ENCODE results near the gene UBE2F.
A peak's percentile ranks its signal among the peaks of the same experiment; 100 is the strongest.
"Not testable (repeated sequence)": the region's sequence is repeated elsewhere in the genome, so short reads cannot be mapped to it uniquely, and the experiment has no call there.

The UBE2F gene

DNA sequence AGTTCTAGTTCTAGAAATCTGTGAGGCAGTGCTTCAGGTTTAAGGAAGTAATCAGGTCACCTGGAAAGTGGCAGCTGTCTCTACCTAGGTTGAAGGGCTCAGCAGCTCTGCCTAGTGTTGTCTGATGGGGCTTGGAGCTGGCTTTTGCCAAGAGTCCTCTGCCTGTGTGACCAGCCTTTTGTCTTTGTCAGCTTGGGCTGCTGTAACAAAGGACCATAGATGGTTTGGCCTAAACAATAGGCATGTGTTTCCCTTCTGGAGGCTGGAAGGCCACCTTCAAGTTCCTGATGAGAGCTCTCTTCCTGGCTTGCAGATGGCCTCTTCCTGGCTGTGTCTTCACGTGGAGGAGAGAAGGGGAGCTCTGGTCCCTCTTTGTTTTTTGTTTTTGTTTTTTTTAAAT is 13.3 kb downstream of the UBE2F start:
- no peak for DNase-seq (ENCODE audit: low read depth)

DNA sequence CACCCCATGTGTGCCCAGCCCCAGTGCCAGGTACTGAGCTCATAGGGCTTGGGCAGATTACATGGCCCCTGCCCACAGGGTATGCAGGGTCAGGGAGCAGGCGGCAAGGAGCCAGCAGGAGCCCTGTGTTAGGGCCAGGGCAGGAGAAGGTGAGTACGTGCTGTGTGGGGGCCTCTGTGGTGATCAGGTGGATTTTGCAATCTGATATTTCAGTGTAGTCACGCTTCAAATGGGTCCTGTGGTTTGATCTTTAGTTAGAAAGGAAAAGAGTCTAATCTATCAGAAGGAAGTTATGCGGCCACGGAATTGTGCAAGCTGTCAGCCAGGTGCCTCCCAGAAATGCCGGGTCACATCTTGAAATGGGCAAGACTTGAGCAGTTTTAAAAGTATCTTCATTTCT is 13.9 kb downstream of the UBE2F start:
- DNase-seq (ENCODE audit: low read depth) = no peak

DNA sequence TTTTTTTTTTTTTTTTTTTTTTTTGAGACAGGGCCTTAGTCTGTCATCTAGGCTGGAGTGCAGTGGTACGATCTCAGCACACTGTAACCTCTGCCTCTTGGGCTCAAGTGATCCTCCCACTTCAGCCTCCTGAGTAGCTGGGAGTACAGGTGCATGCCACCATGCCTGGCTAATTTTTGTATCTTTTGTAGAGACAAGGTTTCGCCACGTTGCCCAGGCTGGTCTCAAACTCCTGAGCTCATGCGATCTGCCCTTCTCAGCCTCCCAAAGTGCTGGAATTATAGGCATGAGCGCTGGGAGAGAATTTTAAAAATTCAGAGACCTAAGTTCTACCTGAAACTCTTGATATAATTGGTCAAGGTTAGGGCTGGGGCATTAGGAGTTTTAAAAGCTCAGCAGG is 14.8 kb downstream of the UBE2F start:
- not testable (repeated sequence) for DNase-seq (ENCODE audit: low read depth)

DNA sequence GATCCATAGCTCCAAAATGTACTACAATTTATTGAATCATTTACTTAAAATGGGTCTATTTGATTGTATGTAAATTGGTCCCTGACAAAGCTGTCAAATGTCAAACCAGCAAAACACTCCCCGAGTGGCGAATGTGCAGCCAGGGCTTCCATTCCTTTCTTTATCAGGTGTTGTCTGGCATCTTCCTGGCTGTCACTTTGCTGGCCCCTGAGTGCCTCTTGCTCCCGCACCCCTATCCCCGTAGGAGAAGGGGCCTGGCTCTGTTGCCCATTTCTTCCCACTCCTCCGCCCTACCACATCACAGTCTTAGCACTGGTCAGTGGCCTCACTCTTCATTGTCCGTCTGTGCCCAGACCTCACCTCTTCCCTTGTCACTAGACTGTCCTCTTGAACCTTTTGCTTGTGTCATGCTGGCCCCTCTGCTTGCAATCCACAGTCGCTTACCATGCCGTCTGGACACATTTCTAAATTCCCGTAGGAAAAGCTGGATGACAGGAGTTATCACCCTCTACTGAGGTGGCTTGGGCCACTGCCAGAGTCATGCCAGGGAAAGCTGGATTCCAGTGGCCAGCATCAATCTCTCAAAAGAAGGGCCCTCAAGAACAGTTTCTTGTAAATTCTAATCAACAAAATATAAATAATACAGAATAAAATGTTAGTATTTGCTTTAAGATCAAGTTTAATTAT is 15.4 kb downstream of the UBE2F start:
- DNase-seq (ENCODE audit: low read depth) = no peak

DNA sequence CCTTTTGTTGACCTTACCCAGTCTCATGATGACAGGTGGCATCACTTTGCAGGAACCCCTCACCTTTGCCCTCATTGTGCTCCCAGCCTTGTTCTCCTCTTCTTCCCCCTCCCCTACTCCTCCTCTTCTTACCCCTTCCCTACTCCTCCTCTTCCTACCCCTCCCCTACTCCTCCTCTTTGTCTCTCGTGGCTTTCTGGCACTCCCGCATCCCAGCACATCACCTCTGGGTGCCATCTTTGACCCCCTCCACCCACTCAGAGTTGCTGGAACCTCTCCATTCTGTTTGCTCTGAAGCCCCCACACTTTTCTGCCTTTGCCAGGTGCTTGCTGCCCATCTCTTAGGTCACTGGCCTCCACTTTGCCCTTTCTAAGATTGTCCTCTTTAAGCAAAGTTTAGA is 17.1 kb downstream of the UBE2F start:
- no peak for DNase-seq (ENCODE audit: low read depth)

DNA sequence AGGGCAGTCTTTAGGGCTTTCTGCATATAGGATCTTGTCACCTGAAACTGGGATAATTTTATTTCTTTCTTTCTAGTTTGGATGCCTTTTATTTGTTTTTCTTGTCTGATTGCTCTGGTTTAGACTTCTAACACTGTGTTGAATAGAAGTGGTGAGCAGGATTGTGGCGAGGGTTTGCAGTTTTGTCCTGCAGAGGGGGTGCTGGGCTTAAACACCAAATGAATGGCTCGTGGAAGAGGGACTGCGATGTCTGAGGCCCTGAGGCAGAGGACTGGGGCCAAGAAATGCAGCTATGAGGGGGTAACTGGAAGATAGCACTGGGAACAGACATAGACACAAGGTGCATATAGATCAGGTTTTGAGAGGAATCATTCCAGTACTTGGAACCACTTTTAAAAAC is 20.5 kb downstream of the UBE2F start:
- no peak for DNase-seq (ENCODE audit: low read depth)

DNA sequence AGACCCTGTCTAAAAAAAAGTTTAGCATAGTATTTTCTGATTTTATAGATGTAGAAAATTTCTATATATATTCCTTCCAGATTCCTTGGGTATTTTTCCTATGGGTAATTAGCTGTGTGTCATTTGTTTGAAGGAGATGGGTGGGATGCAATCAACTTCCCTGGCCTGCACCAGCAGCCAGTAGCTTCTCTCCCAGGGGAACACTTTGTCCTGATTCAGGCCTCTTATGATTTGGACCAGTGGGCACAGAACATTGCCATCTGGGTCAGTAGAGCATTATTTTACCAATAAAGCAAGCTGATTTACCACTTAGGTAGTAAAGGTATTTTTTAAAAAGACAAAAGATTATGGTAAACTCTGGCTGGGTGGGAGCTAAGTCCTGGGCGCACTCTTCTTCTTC is 26.9 kb downstream of the UBE2F start:
- DNase-seq (ENCODE audit: low read depth) = no peak

DNA sequence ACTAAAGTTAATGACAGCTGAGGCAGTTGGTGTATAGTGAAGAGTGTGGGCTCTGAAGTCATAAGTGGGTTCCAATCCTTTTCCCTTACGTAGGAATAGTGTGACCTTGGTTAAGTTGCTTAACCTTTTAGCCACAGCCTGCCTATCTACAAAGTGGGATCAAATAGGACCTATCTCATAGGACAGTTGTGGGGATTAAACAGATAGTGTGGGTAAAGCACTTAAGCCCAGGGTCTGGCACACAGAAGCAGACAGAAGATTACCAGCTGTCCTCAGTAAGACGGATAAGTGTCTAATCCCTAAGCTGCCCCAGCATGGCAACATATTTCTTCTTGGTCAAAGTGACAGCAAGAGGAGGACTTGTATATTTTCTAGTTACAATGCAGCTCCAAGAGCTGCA is 28.2 kb downstream of the UBE2F start:
- no peak for DNase-seq (ENCODE audit: low read depth)

DNA sequence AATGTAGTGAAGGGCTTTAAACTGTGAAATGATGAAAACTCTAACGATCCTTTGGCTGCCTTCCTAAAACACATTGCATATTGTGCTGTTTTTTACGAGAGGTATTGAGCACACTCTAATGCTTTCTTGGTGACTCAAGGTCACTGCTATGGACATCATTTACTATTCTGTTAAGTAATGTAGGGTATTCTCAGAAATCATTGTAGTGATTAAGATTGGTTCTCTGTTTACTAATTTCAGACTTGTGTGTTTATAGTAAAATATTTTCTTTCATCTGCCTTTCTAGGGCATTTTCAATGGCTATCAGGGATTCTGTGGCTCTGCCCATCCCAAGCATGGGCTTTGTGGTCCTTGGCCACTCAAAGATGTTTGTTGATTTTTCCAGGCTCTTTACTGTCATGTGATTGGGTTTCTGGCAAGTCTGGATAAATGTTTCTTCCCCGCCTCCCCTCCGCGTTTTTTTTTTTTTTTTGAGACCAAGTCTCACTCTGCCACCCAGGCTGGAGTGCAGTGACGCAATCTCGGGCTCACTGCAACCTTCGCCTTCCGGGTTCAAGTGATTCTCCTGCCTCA is 29.3 kb downstream of the UBE2F start:
- peak; percentile 86 for DNase-seq (ENCODE audit: low read depth)

DNA sequence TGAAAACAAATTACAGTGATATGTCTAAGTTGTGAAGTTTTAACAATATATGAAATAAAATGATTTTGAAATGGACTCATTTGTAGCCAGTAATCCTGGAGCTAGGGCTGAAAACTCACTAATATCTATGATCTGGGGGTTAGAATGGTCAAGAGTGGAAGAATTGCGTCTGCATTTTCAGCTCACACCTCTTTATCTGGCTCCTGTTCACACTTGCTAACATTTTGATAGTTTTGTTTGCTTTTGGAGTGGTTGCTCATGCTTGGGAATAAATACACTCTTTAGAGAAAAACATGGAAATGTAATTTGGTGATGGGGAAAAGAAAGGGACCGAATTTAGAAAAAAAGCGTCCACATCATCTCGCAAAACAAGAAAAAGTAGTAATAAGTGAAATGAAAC is 30.7 kb downstream of the UBE2F start:
- no peak for DNase-seq (ENCODE audit: low read depth)

DNA sequence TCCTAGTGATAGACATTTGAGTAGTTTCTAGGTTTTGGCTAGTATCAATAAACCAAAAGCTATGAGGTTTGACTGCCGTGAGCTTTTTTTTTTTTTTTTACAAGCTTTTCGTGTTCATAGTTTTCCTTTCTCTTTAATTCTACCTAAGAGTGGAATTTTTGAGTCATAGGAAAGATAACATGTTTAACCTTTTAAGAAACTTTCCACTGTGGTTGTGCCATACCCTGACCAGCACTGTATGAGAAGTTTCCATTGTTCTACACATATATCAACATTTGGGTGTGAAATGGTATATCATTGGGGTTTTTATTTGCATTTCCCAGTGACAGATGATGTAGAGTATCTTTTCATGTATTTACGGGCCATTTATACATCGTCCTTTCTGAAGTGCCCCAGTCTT is 31.7 kb downstream of the UBE2F start:
- peak; percentile 26 for DNase-seq (ENCODE audit: low read depth)

DNA sequence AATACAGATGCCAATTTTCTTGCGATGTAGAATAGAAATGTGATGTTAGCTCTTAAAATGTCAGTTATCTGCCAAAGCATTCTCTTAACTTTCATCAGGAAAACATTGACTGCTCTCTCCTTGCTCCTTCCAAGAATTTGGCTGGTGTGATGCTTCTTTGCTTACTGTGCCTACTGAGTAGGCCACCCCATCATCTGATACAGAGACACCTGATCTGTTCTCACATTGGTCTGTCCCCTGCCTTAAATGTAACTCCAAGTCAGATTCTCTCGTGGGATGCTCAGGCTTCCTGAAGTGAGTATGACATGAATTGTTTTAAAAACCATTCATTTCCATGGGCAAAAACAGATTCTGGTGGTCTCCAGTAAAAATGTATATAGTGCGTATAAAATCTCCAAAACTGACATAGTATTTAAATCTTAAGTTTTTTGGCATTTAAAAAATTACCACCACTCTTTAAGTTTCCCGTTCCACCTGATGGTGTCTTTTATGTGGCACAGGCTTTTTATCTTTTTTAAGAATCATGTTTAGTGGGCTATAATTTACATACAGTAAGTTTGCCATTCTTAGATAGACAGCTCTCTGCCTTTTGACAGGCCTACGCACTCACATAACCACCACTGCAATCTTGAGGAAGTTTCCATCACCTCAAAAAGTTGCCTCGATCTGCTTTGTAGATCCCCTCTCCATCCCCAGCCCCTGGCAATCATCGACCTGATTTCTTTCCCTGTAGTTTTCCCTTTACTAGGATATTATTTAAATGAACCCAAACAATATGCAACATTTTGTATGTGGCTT is 36.6 kb downstream of the UBE2F start:
- DNase-seq (ENCODE audit: low read depth) = no peak

DNA sequence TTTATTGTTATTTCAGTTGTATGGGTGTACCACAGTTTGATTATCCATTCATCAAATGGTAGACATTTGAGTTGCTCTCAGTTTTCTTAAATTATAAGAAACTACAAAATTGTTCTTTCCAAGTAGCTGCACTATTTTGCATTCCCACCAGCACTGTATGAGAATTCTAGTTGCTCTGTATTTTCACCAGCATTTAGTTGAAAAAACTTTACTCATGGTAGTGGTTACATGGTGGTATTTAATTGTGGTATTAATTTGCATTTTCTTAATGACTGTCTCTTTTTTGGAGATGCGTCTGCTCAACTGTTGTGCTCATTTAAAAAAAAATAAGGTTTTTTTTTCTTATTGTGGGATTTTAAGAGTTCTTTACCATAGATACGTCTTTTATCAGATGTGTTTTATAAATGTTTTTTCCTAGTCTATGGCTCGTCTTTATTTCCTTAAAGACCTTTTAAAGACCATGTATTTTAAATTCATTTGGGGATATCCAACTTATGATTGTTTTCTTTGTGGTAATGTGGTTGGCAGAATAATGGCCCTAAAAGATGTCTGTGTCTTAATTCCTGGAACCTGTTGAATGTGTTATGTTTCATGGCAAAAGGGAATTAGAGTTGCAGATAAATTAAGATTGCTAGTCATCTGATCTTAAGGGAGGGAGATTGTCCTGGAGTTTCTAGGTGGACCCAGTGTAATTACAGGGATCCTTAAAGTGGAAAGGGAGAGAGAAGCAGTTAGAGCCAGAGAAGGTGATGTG is 37.4 kb downstream of the UBE2F start:
- DNase-seq (ENCODE audit: low read depth) = no peak

DNA sequence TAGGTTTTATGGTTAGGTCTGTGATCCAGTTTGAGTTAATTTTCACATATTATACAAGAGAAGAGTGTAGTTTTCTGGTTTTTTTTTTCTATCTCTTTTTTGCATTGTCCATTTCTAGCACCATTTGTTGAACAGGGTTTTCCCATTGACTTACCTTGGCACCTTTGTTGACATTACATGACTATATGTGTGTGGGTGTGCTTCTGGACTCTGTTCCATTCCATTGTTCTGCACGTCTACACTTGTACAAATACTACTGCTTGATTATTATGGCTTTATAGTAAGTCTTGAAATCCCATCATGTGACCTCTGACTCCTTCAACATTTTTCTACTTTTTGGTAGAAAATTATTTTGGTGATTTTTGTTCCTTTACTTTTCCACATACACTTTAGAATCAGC is 38.7 kb downstream of the UBE2F start:
- DNase-seq (ENCODE audit: low read depth) = no peak

DNA sequence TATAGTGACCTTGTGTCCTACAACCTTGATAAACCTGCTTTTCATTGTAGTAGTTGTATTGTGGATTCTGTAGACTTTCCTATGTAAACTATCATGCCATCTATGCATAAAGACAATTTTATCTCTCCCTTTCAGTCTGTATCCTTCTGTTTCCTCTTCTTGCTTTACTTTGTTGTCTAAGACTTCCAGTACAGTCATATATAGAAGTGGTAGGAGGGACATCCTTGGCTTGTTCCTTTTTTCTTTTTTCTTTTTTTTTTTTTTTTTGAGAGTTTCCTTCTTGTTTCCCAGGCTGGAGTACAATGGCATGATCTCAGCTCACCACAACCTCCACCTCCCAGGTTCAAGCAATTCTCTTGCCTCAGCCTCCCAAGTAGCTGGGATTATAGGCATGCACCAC is 39.7 kb downstream of the UBE2F start:
- DNase-seq (ENCODE audit: low read depth) = no peak

DNA sequence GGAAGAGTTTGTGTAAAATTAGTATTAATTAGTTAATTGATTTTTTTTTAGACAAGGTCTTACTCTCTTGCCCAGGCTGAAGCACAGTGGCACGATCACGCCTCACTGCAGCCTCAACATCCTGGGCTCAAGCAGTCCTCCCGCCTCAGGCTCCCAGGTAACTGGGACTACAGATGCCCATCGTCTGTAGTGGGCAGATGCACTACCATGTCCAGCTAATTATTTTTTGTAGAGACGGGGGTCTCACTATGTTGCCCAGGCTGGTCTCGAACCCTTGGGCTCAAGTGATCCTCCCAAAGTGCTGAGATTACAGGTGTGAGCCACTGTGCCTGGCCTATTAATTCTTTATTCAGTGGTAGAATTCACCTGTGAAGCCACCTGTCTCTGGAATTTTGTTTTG is 41.1 kb downstream of the UBE2F start:
- DNase-seq (ENCODE audit: low read depth) = no peak

DNA sequence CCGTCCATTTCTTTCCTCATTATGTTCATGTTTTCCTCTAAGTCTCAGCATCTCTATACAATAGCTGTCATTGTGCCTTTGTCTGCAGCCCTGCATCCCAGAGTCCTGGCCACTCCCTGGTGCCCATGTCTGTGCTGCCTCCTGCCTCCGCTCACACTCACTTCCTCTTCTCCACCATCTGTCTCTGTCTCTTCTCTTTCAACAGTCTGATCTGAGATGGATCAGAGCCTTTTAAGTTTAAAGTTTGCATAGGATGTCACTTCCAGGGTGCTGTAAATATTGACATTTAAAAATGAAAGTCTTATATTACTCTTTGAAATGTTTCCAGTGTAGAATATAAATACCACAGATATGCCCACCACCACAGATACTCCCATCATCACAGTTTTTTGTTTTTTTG is 42.7 kb downstream of the UBE2F start:
- DNase-seq (ENCODE audit: low read depth) = no peak

DNA sequence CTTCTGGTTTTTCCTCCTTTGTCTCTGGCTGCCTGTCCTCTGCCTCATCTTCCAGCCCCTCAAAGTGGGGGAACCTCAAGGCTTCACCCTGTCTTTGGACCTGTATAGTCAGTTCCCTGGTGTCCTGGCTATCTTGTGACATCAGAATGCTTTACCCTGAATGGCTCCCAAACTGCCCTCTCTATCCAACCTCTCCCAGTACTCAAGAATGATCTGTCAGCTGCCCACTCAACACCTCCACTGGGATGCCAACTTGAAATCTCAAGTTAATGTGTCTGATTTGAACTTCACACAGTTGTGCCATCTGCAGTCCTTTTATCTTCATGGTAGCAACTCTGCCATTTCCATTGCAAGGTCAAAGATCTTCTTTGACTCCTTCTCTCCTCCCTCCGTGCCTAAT is 43.8 kb downstream of the UBE2F start:
- DNase-seq (ENCODE audit: low read depth) = no peak

DNA sequence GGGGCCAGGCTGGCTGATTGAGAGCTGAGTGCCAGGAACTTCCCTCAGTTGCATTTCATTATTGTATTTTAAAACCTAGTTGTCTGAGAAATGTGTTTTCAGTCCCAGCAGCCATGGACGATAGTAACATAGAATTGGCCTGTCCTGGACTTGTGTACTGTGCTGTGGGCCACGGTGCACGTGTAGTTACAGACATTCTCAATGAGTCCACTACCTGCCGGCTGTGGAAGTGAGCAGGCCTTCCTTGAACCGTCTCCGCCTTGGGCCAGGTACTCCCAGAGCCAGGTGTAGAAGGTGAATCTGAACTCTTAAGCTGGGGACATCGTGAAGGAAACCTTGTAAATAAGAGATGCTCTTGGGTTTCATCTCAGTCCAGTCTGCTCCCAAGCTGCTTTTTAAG is 47.0 kb downstream of the UBE2F start:
- DNase-seq (ENCODE audit: low read depth) = no peak

DNA sequence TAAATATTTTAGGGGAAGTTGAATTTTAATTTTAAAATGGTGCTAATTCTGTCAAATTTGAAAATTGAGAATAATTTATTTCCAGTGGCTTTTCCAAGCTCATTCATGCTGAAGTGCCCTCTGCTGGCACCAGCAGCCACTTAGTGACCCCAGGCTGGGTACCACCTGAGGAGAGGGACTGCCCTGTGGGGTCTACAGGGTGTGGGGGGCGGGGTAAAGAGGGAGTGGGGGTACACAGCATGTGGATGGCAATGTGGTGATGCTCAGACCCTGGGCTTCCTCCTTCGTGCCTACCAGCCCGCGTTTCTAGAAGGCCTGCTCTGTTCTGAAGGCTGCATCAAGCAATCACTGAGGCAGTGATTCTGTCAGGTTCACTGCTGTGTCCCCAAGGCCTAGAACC is 48.9 kb downstream of the UBE2F start:
- no peak for DNase-seq (ENCODE audit: low read depth)

DNA sequence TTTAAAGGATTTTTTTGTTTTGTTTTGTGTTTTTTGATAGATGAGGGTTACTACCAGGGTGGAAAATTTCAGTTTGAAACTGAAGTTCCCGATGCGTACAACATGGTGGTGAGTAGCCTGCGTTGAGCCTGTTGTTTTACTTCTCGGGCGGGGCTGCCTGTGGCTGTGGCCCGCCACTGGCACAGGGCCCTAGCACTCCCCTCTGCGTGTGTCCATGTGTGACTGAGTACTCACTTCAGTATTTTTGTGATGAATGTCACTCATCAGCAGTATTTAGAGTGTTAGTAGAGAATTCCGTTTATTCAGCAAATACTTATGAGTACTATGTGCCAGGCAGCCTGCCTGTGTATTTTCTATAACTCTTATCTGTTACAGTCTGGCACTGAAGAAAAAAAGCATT is 49.7 kb downstream of the UBE2F start:
- DNase-seq (ENCODE audit: low read depth) = no peak

DNA sequence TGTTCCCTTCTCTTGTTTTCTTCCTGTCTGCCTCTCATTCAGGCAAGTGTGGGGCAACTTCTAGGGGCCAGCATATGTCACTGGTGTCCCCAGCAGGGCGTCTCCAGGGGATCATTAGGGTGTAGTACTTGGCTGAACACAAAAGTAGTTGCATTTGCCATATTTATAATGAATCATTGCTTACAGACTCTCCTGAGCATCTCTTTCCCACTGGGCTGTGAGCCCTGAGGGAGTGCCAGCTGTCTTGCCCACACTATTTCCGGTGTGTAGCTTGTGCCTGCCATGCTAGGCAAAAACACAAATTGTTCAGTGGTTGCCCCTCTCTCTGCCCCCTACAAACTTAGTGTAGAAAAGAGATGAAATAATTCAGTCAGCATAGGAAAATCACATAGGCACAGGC is 53.1 kb downstream of the UBE2F start:
- peak; percentile 30 for DNase-seq (ENCODE audit: low read depth)

DNA sequence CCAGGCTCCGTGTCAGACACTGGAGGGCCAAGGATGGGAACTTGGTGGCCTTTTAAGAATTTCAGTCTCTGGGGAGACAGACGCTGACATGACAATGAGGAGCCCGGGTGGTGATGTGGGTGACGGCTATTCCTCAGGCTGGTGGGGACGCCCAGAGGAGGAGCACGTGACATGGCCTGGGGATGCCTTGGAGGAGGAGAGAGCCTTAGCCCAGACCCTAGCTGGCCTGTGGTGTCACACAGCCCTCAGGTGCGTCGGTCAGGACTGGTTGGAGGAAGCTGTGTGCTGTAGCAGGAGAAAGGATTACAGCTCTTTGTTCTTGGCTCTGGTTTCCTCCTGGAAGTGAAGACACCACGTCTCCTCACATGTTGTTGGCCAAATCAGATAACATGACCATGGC is 54.0 kb downstream of the UBE2F start:
- no peak for DNase-seq (ENCODE audit: low read depth)

All from fibroblast of gingiva (primary cell).